Cardiac muscle cell (in vitro differentiated cells and primary cell): ENCODE measurements around the gene ADCY5. TPM values are rescaled to one million over a fixed set of nuclear protein-coding genes. Genes with fewer than 3 reads are reported as not detected.
A peak's percentile ranks its signal among the peaks of the same experiment; 100 is the strongest.
"Not testable (repeated sequence)": the region's sequence is repeated elsewhere in the genome, so short reads cannot be mapped to it uniquely, and the experiment has no call there.

ENCODE experiments used
- DNase-seq, 2 donors: peaks; one replicate each; pipeline versions ENCODE4 v3.0.0 to v3.0.0-alpha.2; 2010 to 2017; ENCODE audit warnings: low read depth in 1 of 2, low spot score in 1 of 2
- H3K27ac ChIP-seq: fragments of 200-600 bp; sonication (generic); 2 replicates; pipeline ENCODE4 v1.5.1; 2016
- H3K27me3 ChIP-seq: fragments of 200-600 bp; sonication (generic); 2 replicates; pipeline ENCODE4 v1.6.0; 2016; ENCODE audit warnings: control low read depth
- H3K36me3 ChIP-seq: fragments of 200-600 bp; sonication (generic); 2 replicates; pipeline ENCODE4 v1.5.1; 2016; ENCODE audit warnings: control low read depth
- H3K4me1 ChIP-seq: fragments of 200-600 bp; sonication (generic); 2 replicates; pipeline ENCODE4 v1.8.1; 2017; ENCODE audit warnings: low read depth, mild to moderate bottlenecking, mixed run types
- H3K4me3 ChIP-seq: fragments of 200-600 bp; sonication (generic); 2 replicates; pipeline ENCODE4 v1.5.1; 2016; ENCODE audit warnings: mild to moderate bottlenecking
- H3K9me3 ChIP-seq: fragments of 200-600 bp; sonication (generic); 2 replicates; pipeline ENCODE4 v1.5.1; 2017; ENCODE audit warnings: low read depth, mild to moderate bottlenecking, control low read depth
- polyA plus RNA-seq: library from polyadenylated mRNA; unstranded; fragments of >200 nt; fragmentation: Nextera tagmentation; extraction: Ambion mirVana; gene quantifications from 2 replicates; pipeline ENCODE4 v1.2.1, GENCODE V29; 2016
- total RNA-seq: library from RNA; depleted of rRNA; stranded (reverse); fragments of >200 nt; gene quantifications from 2 replicates; pipeline ENCODE4 v1.2.3, GENCODE V29; 2016
- TF ChIP-seq, protein P1 (sequence below): IDR thresholded peaks from 2 replicates; pipeline ENCODE4 v1.5.1; 2012; ENCODE audit warnings: low read depth, mild to moderate bottlenecking, low read length

Gene ADCY5
- total RNA-seq: 47.7 and 93.7 TPM in 2 replicates
- polyA plus RNA-seq: 38.4 and 74.0 TPM in 2 replicates

DNA sequence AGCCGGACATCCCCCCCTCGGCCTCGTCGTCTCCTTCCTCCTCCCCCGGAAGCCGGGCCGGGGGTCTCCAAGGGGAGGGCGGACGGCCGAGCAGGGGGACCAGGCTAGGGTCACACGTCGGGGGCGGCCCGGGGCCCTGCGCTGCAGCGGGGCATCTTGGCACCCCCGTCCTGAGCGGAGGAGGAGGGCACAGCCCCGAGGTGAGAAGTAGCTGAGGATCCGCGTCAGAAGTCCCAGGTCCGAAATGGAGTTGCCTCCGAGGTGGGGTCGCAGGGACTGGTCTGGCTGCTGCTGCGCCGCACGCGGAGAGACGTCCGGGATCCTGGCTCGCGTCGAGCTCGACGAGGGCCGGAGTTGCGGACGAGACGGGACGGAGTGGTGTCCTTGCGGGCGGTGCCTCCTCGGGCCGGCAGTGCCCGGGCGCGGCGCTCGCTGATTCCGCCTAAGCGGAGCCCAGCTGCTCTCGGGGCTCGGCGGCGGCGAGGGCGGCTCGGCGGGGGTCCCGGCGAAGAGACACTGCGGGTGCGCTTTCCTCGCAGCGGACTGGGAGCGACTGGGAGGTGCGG lies at the start of gene ADCY5:
Gene ADCY5 (minus strand): TSS at position 555 of the 566 bp plus-strand sequence. CDS start 545 bp downstream, at position 10.
- no peaks in the 10 kb centered on the region for H3K9me3 ChIP-seq
- DNase-seq: peak in 1 of 2 donors; percentile 48
- peak within 1 kb of the TSS; percentile 80 for H3K27ac ChIP-seq
- H3K27me3 ChIP-seq: peaks cover 18% of the 10 kb centered on the region
- H3K4me3 ChIP-seq: peak within 1 kb of the TSS; percentile 96
- TF ChIP-seq, protein P1, sequence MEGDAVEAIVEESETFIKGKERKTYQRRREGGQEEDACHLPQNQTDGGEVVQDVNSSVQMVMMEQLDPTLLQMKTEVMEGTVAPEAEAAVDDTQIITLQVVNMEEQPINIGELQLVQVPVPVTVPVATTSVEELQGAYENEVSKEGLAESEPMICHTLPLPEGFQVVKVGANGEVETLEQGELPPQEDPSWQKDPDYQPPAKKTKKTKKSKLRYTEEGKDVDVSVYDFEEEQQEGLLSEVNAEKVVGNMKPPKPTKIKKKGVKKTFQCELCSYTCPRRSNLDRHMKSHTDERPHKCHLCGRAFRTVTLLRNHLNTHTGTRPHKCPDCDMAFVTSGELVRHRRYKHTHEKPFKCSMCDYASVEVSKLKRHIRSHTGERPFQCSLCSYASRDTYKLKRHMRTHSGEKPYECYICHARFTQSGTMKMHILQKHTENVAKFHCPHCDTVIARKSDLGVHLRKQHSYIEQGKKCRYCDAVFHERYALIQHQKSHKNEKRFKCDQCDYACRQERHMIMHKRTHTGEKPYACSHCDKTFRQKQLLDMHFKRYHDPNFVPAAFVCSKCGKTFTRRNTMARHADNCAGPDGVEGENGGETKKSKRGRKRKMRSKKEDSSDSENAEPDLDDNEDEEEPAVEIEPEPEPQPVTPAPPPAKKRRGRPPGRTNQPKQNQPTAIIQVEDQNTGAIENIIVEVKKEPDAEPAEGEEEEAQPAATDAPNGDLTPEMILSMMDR: no peak
- H3K36me3 ChIP-seq: no peaks in the 10 kb centered on the region
- H3K4me1 ChIP-seq: peaks cover 15% of the 10 kb centered on the region

DNA sequence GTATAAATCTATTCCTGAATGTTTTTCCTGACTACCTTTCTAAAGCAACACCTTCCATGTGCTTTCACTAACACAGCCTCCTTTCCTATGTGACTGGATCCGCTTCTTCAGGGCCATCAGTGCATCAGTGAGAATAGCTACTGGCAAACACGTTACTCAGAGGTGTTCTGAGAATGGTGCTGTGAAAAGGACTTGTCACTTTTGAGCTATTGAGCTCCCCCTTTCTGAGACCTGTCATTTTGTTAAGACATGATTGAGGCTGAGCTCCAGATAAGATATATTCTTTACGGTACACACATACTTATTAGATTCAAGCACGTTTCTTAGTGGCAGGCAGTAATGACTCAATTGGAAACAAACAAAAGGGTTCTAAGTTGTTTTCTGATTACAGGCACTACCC lies 45.0 kb upstream of the ADCY5 start:
- H3K4me1 ChIP-seq: peaks cover 36% of the 10 kb centered on the region
- H3K9me3 ChIP-seq: no peaks in the 10 kb centered on the region
- TF ChIP-seq, protein P1: no peak
- no peak for DNase-seq
- no peaks in the 10 kb centered on the region for H3K27me3 ChIP-seq
- H3K4me3 ChIP-seq: no peak overlapping the region
- peak overlapping the region; percentile 21 for H3K27ac ChIP-seq
- H3K36me3 ChIP-seq: no peaks in the 10 kb centered on the region

DNA sequence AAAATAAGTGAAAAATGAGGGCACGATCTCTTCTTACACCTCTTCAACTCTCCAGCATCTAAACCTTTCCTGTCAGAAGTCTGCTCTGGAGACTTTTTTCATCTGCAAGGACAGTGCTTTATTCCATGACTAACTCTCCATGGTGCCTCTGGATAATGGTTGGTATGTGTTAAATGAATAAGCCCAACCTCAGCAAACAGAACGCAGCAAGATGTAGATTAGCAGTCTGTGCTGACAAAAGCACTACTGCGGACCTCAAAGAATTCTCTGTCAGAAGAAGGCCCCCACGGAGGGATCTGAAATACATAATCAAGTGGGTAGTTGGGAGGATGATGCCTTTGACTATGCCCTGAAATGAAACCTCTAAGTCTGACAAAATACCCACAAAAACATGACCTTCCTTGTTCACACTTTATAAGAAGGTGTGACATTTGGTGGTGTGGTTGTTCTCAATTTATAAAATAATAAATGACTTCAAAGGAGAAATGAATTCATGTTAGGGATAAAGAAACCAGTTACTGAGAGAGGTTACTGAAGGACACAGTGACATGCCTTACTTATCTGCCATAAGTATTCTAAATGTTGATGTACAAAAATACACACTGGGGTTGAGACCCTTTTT lies 43.2 kb upstream of the ADCY5 start:
- no peak for DNase-seq
- Histone ChIP-seq H3K27ac (no peak overlapping the region), H3K9me3 (no peaks in the 10 kb centered on the region), H3K27me3 (no peaks in the 10 kb centered on the region), H3K4me1 (peaks cover 45% of the 10 kb centered on the region), H3K36me3 (no peaks in the 10 kb centered on the region), H3K4me3 (no peak overlapping the region)
- TF ChIP-seq, protein P1: no peak

DNA sequence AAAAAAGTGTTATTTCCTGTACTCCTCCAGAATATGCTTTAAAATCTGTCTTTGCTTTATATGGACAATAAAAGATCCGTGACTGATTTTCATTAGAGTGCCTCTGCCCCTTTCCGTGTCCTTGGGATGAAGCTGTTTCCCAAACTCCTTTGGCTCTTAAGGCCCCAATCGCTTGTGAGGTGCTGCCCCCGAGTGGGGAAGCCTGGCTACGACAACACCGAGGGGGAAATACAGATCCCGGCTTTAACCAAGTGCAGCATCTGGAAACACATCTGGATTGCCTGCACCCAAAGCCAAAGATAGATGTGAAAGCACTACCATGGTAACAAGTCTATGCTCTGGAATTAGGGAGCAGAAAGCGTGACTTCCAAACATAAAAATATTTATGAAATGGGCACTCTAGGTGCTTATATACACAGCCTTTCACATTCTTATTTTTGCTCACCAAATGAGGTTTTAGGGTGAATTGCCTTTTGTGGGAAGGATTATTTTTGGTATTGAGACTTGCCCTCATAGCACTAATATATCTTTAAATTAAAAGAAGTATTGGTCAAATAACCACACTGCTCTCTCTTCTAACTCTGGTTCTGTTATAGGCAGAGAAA lies 40.6 kb upstream of the ADCY5 start:
- DNase-seq: peak; percentile 77 to 86
- H3K27me3 ChIP-seq: no peaks in the 10 kb centered on the region
- TF ChIP-seq, protein P1: peak; percentile 98
- H3K36me3 ChIP-seq: no peaks in the 10 kb centered on the region
- peak overlapping the region; percentile 70 for H3K27ac ChIP-seq
- no peaks in the 10 kb centered on the region for H3K9me3 ChIP-seq
- H3K4me3 ChIP-seq: no peak overlapping the region
- peaks cover 49% of the 10 kb centered on the region for H3K4me1 ChIP-seq

DNA sequence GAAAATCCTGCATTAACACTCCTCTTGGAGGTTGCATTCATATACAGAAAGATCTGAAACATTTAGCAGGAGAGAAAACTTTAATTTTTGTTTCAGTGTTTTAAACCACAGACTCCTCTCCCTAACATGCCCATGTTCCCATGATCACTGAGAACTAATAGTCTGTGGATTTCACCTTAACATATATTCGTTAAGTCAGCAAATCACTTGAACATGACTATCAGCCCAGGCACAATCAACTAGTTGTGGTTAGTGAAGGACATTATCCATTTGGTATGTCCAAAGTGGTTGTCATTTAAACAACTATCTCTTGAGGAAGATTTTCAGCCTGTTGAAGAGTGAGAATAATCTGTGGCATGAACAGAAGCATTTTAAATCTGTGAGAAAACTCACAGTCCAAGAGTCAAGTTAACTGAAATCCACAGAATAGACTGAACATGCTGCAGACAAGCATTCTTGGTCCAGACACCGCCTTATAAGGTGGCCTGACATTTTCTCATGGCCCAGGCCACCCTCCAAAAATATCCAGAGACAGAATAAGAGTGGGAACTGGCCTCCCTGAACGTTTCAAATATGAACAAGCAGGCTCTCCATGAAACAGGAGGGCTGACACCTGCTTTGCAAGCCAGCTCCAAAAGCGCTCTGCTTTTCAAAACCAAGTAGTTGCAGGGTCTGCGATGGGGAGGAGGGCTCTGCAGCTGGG lies 39.9 kb upstream of the ADCY5 start:
- H3K4me3 ChIP-seq: no peak overlapping the region
- TF ChIP-seq, protein P1: no peak
- H3K9me3 ChIP-seq: no peaks in the 10 kb centered on the region
- no peaks in the 10 kb centered on the region for H3K27me3 ChIP-seq
- no peaks in the 10 kb centered on the region for H3K36me3 ChIP-seq
- peak overlapping the region; percentile 70 for H3K27ac ChIP-seq
- peak in 1 of 2 donors; percentile 30 for DNase-seq
- H3K4me1 ChIP-seq: peaks cover 42% of the 10 kb centered on the region

DNA sequence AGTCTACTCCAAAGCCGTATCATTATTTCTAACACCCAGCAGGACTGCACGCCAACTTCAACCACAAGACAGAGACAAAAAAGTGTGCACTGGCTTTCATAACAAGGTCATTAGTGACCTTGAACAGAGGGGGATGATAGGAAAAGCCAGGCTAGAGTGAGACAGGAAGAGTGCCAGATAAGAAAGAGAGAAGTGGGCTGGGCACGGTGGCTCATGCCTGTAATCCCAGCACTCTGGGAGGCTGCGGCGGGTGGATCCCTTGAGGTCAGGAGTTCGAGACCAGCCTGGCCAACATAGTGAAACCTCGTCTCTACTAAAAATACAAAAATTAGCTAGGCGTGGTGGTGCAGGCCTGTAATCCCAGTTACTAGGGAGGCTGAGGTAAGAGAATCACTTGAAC lies 38.2 kb upstream of the ADCY5 start:
- H3K9me3 ChIP-seq: not testable (repeated sequence)
- peak in 1 of 2 donors; percentile 42 for DNase-seq

More for the DNA sequence above, 38.2 kb upstream of the ADCY5 start:
- Histone ChIP-seq H3K4me1 (peaks cover 28% of the 10 kb centered on the region), H3K27ac (peak overlapping the region; percentile 38)
- H3K27me3 ChIP-seq, H3K36me3 ChIP-seq, H3K4me3 ChIP-seq: not testable (repeated sequence)
